Activated effector memory CD4-positive, alpha-beta T cell treated with anti-CD3 and anti-CD28 coated beads, Interleukin-2, amount 50 U/mL, for 16 hours (primary cell): ENCODE data around the gene SEMA4B.
"Not testable (repeated sequence)": the region's sequence is repeated elsewhere in the genome, so short reads cannot be mapped to it uniquely, and the experiment has no call there.

ENCODE experiments used
- DNase-seq: peaks from one replicate; pipeline ENCODE4 v3.0.0-alpha.2; 2020

Gene SEMA4B

DNA sequence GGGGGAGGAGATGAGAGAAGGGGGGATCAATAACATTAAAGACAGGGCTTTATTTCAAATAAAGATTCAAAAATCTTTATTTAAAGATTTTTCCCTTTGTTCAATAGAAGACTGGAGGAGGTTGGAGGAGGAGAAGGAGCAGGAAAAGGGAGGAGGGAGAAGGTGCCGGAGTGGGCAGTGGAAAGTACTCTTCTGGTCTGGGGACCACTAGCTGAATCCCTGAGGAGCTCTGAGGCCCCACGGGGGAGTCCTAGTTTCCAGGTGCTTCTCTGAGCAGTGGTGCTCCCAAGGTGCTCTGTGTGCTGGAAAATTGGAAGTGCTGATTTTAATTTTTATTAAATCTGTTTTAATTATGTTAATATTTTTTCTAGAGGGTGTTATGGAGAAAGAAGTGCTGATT, 19.4 kb upstream of the SEMA4B start:
- DNase-seq, result no peak

GRCh38 chr15:90184119-90184785, 16.9 kb upstream of the SEMA4B start:
- DNase-seq, result peak; percentile 77

GRCh38 chr15:90184786-90185704, 16.1 kb upstream of the SEMA4B start:
- peak; percentile 83 for DNase-seq

GRCh38 chr15:90187257-90187868, 13.8 kb upstream of the SEMA4B start:
- DNase-seq, result no peak

DNA sequence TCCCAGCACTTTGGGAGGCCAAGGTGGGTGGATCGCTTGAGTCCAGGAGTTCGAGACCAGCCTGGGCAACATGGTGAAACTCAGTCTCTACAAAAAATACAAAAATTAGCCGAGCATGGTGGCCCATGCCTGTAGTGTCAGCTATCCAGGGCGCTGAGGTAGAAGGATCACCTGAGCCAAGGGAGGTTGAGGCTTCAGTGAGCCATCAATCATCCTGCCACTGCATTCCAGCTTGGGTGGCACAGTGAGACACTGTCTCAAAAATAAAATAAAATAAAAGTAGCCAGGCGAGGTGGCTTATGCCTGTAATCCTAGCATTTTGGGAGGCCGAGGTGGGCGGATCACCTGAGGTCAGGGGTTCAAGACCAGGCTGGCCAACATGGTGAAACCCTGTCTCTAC, 13.1 kb upstream of the SEMA4B start:
- DNase-seq, result not testable (repeated sequence)

DNA sequence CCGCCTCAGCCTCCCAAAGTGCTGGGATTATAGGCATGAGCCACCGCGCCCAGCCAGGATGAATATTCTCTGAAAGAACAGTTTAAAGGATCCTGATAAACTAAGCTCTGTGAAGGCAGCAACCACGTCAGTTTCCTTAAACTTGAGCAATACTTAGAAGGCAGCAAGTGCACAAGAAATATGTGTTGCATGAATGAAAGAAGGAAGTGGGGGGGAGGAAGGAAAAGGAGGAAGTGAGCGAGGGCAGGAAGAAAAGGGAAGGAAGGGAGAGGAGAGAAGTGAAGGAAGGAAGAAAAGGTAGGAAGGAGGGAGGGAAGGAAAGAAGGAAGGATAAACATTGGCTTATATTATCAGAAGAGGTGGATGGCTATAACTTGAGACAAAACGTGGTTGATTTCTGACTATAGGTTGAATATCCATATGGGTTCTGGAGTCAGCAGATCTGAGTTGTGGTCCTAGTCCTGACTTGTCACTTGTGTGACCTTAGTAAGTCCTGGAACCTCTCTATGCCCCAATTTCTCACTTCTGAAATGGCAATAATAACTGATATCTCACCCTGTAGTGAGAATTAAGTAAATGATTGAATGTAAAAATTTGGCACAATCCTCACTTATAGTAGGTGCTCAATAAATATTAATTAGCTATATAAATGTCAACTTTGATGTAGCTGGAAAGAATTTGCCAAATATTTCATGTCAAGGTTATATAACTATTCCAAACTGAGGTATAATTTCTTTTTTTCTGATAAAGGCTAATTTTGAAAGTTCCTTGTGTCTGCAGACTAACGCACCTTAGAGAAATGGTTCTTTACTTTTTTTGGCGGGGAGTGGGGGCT, 12.0 kb upstream of the SEMA4B start:
- no peak for DNase-seq

- DNase-seq, result no peak
These were observed 11.2 kb upstream of the SEMA4B start for GRCh38 chr15:90189781-90190467.

- DNase-seq, result no peak
These were observed 10.4 kb upstream of the SEMA4B start for GRCh38 chr15:90190606-90191343.

DNA sequence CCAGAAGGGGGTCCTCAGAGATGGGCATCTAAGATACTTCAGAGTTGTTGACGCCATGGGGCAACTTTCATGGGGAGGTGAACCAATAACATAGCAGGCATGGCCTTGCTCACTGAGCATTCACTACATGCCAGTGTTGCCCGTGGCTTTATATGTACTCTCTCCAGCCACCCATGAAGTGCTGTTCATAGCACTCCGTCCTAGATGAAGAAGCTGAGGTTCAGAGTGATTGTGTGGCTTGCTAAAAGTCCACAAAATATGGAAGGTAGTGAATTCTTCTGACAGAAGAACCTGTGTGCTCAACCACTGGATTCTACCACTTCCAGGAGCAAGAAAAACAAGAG, 9.8 kb upstream of the SEMA4B start:
- DNase-seq, result no peak

GRCh38 chr15:90191794-90192509, 9.2 kb upstream of the SEMA4B start:
- DNase-seq, result peak; percentile 70

DNA sequence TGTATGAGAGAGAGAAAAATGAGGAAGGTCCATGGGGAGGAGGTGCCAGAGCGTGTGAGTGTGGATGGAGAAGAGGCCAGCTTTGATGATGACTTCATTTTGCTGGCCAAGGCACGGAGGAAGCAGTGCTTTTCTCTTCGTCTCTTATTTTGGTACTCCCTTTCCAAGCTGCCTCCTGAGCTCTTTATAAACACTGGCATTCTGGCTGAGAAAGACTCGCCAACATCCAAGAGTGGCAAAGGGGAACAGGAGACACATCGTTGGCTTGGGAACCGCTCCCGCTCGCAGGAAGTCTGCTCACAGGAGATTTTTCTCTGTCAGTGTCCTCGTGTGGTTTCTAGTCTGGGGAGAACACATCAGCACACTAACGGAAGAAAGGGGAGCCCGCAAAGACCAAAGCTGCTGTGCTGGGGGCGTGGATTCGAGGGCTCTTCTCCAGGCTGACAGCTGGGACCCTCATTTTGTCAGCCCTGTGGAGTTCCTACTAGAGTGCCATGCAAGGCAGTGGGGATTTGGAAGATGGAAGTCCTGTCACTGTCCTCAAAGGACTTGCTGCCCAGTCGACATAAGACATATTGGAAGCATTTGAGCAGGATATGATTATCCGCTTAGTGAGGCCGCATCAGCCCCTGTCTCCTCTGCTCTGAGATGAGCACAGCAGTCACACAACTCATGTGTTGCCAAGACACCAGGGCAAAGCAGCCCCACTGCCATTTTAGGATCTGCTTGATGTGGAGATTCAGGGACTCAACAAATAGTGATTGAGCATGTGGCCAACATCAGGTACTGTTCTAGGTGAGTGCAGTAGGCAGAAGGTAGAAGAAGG, 8.0 kb upstream of the SEMA4B start:
- DNase-seq, result no peak

GRCh38 chr15:90194655-90195054, 6.5 kb upstream of the SEMA4B start:
- DNase-seq, result no peak

GRCh38 chr15:90200534-90201129, 498 bp upstream of the SEMA4B start:
- no peak for DNase-seq

- DNase-seq, result no peak
These were observed 830 bp downstream of the SEMA4B start for GRCh38 chr15:90201944-90202375.

GRCh38 chr15:90202929-90203328, 1.8 kb downstream of the SEMA4B start:
- no peak for DNase-seq

- DNase-seq, result no peak
These were observed 2.3 kb downstream of the SEMA4B start for GRCh38 chr15:90203473-90203872.

DNA sequence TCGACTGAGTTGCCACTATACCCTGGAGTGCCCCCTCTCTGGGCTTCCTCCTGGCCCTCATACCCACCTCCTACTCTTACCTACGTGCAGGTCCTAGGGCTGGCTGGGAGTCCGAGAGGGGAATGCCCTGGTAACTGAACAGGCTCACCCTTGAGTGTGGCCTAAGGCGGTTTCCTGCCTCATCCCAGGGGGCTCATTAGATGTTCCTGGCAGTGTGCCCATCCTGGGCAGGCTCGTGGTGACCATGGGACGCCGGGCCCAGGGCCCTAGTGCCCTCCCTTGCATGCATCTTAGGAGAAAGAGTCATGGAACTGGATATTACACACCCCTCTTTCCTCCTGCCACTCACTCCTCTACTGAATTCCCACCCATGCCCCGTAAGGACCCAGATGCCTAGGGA, 2.8 kb downstream of the SEMA4B start:
- DNase-seq, result no peak

GRCh38 chr15:90205050-90205848, 4.1 kb downstream of the SEMA4B start:
- DNase-seq, result no peak

DNA sequence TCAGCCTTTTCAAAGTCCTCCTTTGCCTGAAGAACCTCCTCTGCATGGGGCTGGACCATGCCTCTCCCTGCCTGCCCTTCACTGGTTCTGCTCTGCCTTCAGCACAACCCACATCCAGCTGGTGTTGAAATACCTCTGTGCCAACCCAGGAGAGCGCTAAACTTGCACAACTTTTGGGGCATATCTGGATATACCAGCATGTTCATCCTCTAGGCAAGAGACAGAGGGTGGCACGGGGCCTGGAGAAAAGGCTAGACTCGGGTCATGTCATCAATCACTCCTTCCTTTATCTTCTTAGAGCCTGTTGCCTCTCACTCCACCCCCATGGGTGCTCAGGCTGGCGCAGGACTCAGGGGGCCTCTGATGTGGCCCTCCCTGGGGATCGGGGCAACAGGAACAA, 4.8 kb downstream of the SEMA4B start:
- DNase-seq, result no peak
